ENCODE measurements around the gene ZNF772. TPM values are rescaled to one million over a fixed set of nuclear protein-coding genes. Genes with fewer than 3 reads are reported as not detected.

ZNF772 gene
- total RNA-seq, 1 experiment from 2014 or later: 14.1 TPM

DNA sequence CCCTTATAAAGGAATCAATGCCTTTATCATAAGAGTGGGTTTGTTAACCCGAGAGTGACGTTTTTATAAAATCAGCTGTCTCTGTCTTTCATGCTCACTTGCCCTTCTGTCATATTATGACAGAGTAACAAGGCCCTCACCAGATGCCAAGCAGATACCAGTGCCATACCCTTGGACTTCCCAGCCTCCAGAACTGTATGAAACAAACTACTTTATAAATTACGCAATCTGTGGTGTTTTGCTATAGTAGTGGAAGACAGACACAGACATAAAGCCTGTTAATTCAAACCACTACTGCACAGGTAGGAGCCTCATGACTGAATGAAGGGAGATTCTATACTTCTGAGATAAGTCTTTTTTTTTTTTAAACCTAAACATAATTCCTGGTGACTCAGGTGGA lies 25.1 kb downstream of the ZNF772 start:
- ChIA-PET POLR2A (ENCODE audit: unreplicated experiment) (no interaction called here), CTCF (no interaction called here)
- TF ChIP-seq EZH2phosphoT487 (IDR thresholded peaks at IDR 0.05; ENCODE audit: borderline replicate concordance, low read length): no peak
- TF ChIP-seq EZH2 (IDR thresholded peaks at IDR 0.05; ENCODE audit: low read length, unreplicated experiment): no peak
- TF ChIP-seq, protein P1, sequence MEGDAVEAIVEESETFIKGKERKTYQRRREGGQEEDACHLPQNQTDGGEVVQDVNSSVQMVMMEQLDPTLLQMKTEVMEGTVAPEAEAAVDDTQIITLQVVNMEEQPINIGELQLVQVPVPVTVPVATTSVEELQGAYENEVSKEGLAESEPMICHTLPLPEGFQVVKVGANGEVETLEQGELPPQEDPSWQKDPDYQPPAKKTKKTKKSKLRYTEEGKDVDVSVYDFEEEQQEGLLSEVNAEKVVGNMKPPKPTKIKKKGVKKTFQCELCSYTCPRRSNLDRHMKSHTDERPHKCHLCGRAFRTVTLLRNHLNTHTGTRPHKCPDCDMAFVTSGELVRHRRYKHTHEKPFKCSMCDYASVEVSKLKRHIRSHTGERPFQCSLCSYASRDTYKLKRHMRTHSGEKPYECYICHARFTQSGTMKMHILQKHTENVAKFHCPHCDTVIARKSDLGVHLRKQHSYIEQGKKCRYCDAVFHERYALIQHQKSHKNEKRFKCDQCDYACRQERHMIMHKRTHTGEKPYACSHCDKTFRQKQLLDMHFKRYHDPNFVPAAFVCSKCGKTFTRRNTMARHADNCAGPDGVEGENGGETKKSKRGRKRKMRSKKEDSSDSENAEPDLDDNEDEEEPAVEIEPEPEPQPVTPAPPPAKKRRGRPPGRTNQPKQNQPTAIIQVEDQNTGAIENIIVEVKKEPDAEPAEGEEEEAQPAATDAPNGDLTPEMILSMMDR (conservative IDR thresholded peaks at IDR 0.05; ENCODE audit: low read depth, low read length): no peak
- ATAC-seq (no peak), DNase-seq (no peak)
- H3K4me3 ChIP-seq (ENCODE audit: low read length): no peak overlapping the region
- BruUV-seq (replicated peaks): no TSS peak
- H3K27ac ChIP-seq (ENCODE audit: low read length): no peak overlapping the region
- H3K9ac ChIP-seq (ENCODE audit: low read length): no peak overlapping the region
- no peaks in the 10 kb centered on the region for H3F3A ChIP-seq (ENCODE audit: low read length, unreplicated experiment)
- H3K9me2 ChIP-seq (replicated peaks; ENCODE audit: low read length): no peaks in the 10 kb centered on the region
- peaks cover 14% of the 10 kb centered on the region for H3K36me3 ChIP-seq (ENCODE audit: low read depth, low read length)
- H3K4me1 ChIP-seq (ENCODE audit: insufficient read depth, low read length): no peaks in the 10 kb centered on the region
- H3K79me2 ChIP-seq (ENCODE audit: low read length): no peaks in the 10 kb centered on the region
- no peak overlapping the region for H3K4me2 ChIP-seq (ENCODE audit: low read length)
- H4K20me1 ChIP-seq (ENCODE audit: low read length): no peaks in the 10 kb centered on the region
- H2AFZ ChIP-seq (ENCODE audit: low read length): no peak overlapping the region
- no peaks in the 10 kb centered on the region for H3K27me3 ChIP-seq (ENCODE audit: low read length)
- H3K9me3 ChIP-seq (ENCODE audit: low read length): 0 out of 2 replicates have a peak, but pooled peaks cover 4% of the 10 kb centered on the region
- intact Hi-C loops (cut with micrococcal nuclease): no loop called here

GRCh38 chr19:57443121-57443696 lies 34.2 kb downstream of the ZNF772 start:
- CTCF ChIA-PET: no interaction called here
- TF ChIP-seq, protein P1 (conservative IDR thresholded peaks at IDR 0.05; ENCODE audit: low read depth, low read length): no peak
- TF ChIP-seq EZH2 (IDR thresholded peaks at IDR 0.05; ENCODE audit: low read length, unreplicated experiment): no peak
- H3K27ac ChIP-seq (ENCODE audit: low read length): no peak overlapping the region
- no peak overlapping the region for H2AFZ ChIP-seq (ENCODE audit: low read length)
- H3K4me3 ChIP-seq (ENCODE audit: low read length): no peak overlapping the region
- H3F3A ChIP-seq (ENCODE audit: low read length, unreplicated experiment): no peaks in the 10 kb centered on the region
- peaks cover 26% of the 10 kb centered on the region for H3K9me3 ChIP-seq (ENCODE audit: low read length)
- DNase-seq (no peak), ATAC-seq (no peak)
- H3K9ac ChIP-seq (ENCODE audit: low read length): no peak overlapping the region
- BruUV-seq (replicated peaks): no TSS peak
- no peaks in the 10 kb centered on the region for H3K9me2 ChIP-seq (replicated peaks; ENCODE audit: low read length)
- H3K4me1 ChIP-seq (ENCODE audit: insufficient read depth, low read length): no peaks in the 10 kb centered on the region
- POLR2A ChIA-PET (ENCODE audit: unreplicated experiment): no interaction called here
- no peak overlapping the region for H3K4me2 ChIP-seq (ENCODE audit: low read length)
- H3K36me3 ChIP-seq (ENCODE audit: low read depth, low read length): peaks cover 79% of the 10 kb centered on the region
- no peaks in the 10 kb centered on the region for H4K20me1 ChIP-seq (ENCODE audit: low read length)
- H3K27me3 ChIP-seq (ENCODE audit: low read length): no peaks in the 10 kb centered on the region
- H3K79me2 ChIP-seq (ENCODE audit: low read length): peaks cover 45% of the 10 kb centered on the region
- intact Hi-C loops (cut with micrococcal nuclease): no loop called here

DNA sequence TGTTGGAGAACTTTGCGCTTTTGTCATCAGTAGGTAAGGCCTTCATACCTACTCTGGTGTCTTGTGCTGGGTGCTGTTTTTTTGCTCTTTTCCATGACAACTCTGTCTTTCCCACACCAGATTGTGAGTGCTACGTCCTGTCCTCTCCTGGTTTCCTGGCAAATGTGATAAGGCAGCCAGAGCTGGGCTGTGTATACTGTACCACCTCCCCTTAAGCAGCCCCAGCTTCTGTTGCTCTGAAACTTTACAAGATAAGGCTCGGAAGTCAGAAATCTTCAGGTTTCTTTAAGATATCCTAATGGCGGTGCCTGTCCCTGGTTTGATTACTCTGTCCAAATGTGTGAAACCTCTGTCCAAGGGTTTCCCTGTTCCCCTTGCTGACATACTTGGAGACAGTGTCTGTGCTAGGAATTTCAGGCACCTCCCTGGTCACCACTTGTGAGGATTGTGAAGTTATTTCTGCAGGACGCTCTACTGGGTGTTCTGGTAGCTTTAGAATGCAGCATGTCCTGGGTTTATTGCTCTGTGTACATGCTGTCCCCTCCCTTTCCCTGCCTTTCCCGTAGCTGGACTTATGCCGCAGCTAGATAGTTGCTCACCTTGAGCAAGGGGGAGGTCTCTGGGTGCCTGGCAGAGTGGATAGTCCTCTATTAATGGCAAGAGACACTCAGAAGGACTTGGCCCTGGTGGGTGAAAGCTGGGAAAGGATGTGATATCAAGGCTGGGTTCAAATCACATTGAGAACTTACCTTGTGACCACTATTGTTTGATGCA lies 35.2 kb downstream of the ZNF772 start:
- ATAC-seq (no peak), DNase-seq (no peak)
- Histone ChIP-seq H3K9me2 (replicated peaks; ENCODE audit: low read length) (no peaks in the 10 kb centered on the region), H3K9me3 (ENCODE audit: low read length) (peaks cover 26% of the 10 kb centered on the region), H2AFZ (ENCODE audit: low read length) (no peak overlapping the region), H3K9ac (ENCODE audit: low read length) (no peak overlapping the region), H4K20me1 (ENCODE audit: low read length) (no peaks in the 10 kb centered on the region), H3K4me3 (ENCODE audit: low read length) (no peak overlapping the region), H3F3A (ENCODE audit: low read length, unreplicated experiment) (no peaks in the 10 kb centered on the region), H3K27me3 (ENCODE audit: low read length) (no peaks in the 10 kb centered on the region), H3K79me2 (ENCODE audit: low read length) (peaks cover 55% of the 10 kb centered on the region), H3K4me2 (ENCODE audit: low read length) (no peak overlapping the region), H3K36me3 (ENCODE audit: low read depth, low read length) (peaks cover 86% of the 10 kb centered on the region), H3K27ac (ENCODE audit: low read length) (no peak overlapping the region), H3K4me1 (ENCODE audit: insufficient read depth, low read length) (no peaks in the 10 kb centered on the region)
- intact Hi-C loops (cut with micrococcal nuclease): no loop called here
- no TSS peak for BruUV-seq (replicated peaks)
- ChIA-PET POLR2A (ENCODE audit: unreplicated experiment) (no interaction called here), CTCF (no interaction called here)
- TF ChIP-seq, protein P1 (conservative IDR thresholded peaks at IDR 0.05; ENCODE audit: low read depth, low read length): no peak
- TF ChIP-seq EZH2 (IDR thresholded peaks at IDR 0.05; ENCODE audit: low read length, unreplicated experiment) (no peak), EZH2phosphoT487 (IDR thresholded peaks at IDR 0.05; ENCODE audit: borderline replicate concordance, low read length) (no peak)

Data from PC-3 (cell line).